ENCODE measurements around the gene TRIP13. TPM values are rescaled to one million over a fixed set of nuclear protein-coding genes. Genes with fewer than 3 reads are reported as not detected.

TRIP13 gene
- total and polyA plus RNA-seq, 9 of the 15 experiments (the other 6 are each of a cell fraction or from before 2014, with no cell fraction given) = 24.1 to 116 (median 53.2) TPM

DNA sequence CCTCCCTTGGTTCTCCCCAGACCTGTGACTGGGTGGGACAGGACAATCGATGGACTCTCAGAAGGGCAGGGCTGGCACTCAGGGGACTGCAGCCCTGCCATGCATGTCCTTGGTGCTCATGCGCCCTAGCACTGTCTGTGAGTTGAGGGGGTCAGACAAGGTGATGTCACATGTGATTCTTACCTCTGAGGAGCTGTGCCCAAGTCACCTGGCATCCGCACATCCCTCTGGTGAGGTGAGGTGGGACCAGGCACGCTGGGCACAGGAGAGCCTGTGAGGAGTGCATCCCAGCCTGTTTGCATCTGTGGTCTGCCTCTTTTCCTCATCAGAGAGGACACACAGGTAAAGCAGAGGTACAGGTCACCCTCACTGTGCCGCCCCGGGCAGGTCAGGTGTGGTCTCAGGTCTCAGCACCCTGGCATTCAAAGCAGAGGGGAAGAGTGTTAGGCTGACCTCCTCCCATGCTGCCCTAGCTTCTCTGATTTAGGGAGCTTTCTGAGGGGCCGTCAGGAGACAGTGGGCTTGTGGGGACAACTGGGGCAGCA is 14.8 kb downstream of the TRIP13 start:
- Histone ChIP-seq H3K36me3 (ENCODE audit: control insufficient read depth, insufficient read depth, low read length) (peaks cover 91% of the 10 kb centered on the region), H3K27me3 (ENCODE audit: control insufficient read depth in 2 of 2, insufficient read depth in 2 of 2, low read length in 2 of 2) (no peaks in the 10 kb centered on the region), H3K9ac (ENCODE audit: insufficient read depth in 1 of 2, low read depth in 2 of 2, low read length in 2 of 2) (no peak overlapping the region), H3K9me3 (replicated peaks; ENCODE audit: control insufficient read depth, insufficient read depth, low read depth, low read length) (no peaks in the 10 kb centered on the region), H2AFZ (ENCODE audit: low read depth, low read length) (no peak overlapping the region), H3K4me3 (no peak overlapping the region), H4K20me1 (replicated peaks; ENCODE audit: control insufficient read depth, insufficient read depth, low read length) (no peaks in the 10 kb centered on the region), H3K4me1 (replicated peaks in 1 of 2; ENCODE audit: control insufficient read depth in 2 of 2, insufficient read depth in 2 of 2, low read length in 2 of 2) (no peaks in the 10 kb centered on the region), H3K4me2 (ENCODE audit: insufficient read depth, low read length) (no peak overlapping the region), H3K9me1 (ENCODE audit: control insufficient read depth, insufficient read depth, low read length) (no peaks in the 10 kb centered on the region), H3K79me2 (ENCODE audit: control insufficient read depth, insufficient read depth, low read length) (no peaks in the 10 kb centered on the region), H3K27ac (ENCODE audit: extremely low read depth, low read depth, low read length) (no peak overlapping the region)
- ChIA-PET CTCF (ENCODE audit: low intra/inter-chr PET ratio) (no interaction called here), POLR2A (interaction anchor here (0.5 to 0.6 kb wide), 2 partner anchors 12 to 15 kb away, joined by 3 to 4 read pairs; no protein-coding TSS in a partner anchor)
- ATAC-seq = no peak
- in situ Hi-C loops (cut with MboI) = loop anchor here (5.0 kb wide), 1 partner anchor 230 kb away; no protein-coding TSS in a partner anchor
- FAIRE-seq = no peak
- no TSS peak for BruUV-seq (replicated peaks)
- WGBS (ENCODE audit: insufficient coverage, low coverage, missing lambda C conversion rate) = 94% methylated on average over 6 of the region's 7 CpGs
- intact Hi-C loops (cut with micrococcal nuclease) = no loop called here
- no peak for DNase-seq (ENCODE audit: extremely low read depth in 1 of 4, low spot score in 3 of 4)
- TF ChIP-seq PCBP1 (IDR thresholded peaks at IDR 0.05; ENCODE audit: low read depth, low read length, poor library complexity, severe bottlenecking) = no peak
- no peak for TF ChIP-seq MBD2 (IDR thresholded peaks at IDR 0.05; ENCODE audit: borderline replicate concordance, low read depth)
- no peak for TF ChIP-seq NCOA2 (IDR thresholded peaks at IDR 0.05; ENCODE audit: partially characterized antibody in 2 of 2)
- TF ChIP-seq KLF16 (IDR thresholded peaks at IDR 0.05) = no peak
- no peak for TF ChIP-seq POLR2H (tag; IDR thresholded peaks at IDR 0.05; ENCODE audit: low read depth)
- TF ChIP-seq SIN3A (IDR thresholded peaks at IDR 0.05; ENCODE audit: borderline replicate concordance in 2 of 2, control insufficient read depth in 1 of 2, low read depth in 2 of 2, low read length in 2 of 2) = no peak
- no peak for TF ChIP-seq SMC3 (conservative IDR thresholded peaks at IDR 0.05; ENCODE audit: insufficient read depth, low read depth, low read length)
- TF ChIP-seq ZNF318 (IDR thresholded peaks at IDR 0.05; ENCODE audit: borderline replicate concordance in 1 of 2, low read depth in 1 of 2) = no peak
- TF ChIP-seq ZNF780A (CRISPR knock-in tag; IDR thresholded peaks at IDR 0.05) = no peak
- TF ChIP-seq RBM39 (optimal IDR thresholded peaks at IDR 0.05; ENCODE audit: low read depth, low read length) = no peak
- TF ChIP-seq KAT7 (CRISPR knock-in tag; IDR thresholded peaks at IDR 0.05; ENCODE audit: borderline replicate concordance) = no peak
- no peak for TF ChIP-seq ZFX (CRISPR knock-in tag; IDR thresholded peaks at IDR 0.05)
- no peak for TF ChIP-seq ID3 (CRISPR knock-in tag; IDR thresholded peaks at IDR 0.05)
- no peak for TF ChIP-seq ID3 (tag; IDR thresholded peaks at IDR 0.05)

All from K562 (cell line).